HG03460 (cell line): ENCODE measurements around the gene OR1G1.
"Not testable (repeated sequence)": the region's sequence is repeated elsewhere in the genome, so short reads cannot be mapped to it uniquely, and the experiment has no call there.

Source experiments
- ATAC-seq: cut with Tn5 transposase; IDR thresholded peaks from one replicate; pipeline ENCODE4 v1.9.1; 2021; ENCODE audit not compliant: unreplicated experiment

The OR1G1 gene

DNA sequence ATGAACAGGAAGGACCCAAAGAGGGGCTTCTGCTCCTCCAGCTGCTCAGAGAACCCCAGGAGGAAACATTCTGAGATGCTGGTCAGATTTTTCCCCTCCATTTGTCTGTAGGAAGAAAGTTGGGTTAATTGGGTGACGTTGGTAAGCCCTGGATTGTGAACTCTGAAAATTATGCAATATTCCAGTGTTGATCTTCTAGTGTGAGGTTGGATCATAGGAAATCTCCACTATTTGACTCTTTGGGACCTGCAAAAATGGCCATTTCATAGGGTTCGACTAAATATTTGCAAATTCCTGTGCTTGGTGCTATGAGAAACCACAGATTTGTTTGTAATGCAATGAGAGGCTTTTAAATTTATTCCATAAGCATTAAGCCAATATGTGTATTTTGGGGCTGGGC is at the start of gene OR1G1:
Gene OR1G1, minus strand, starts transcription at position 101 of the 400 bp plus-strand sequence. Its CDS starts 0 bp downstream, at position 101.
- no peak for ATAC-seq

DNA sequence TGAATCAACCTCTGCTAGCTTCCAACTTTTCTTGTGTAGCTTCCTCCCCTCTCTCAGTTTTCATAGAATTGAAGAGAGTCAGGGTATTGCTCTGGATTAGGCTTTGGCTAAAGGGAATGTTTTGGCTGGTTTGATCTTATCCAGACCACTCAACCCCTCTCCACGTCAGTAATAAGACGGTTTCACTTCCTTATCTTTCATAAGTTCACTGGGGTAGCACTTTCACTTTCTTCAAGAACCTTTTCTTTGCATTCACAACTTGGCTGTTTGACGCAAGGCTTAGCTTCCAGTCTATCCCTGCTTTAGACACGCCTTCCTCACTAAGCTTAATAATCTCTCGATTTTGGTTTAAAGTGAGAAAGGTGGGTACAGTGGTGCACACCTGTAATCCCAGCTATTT is 40.2 kb upstream of the OR1G1 start:
- no peak for ATAC-seq

DNA sequence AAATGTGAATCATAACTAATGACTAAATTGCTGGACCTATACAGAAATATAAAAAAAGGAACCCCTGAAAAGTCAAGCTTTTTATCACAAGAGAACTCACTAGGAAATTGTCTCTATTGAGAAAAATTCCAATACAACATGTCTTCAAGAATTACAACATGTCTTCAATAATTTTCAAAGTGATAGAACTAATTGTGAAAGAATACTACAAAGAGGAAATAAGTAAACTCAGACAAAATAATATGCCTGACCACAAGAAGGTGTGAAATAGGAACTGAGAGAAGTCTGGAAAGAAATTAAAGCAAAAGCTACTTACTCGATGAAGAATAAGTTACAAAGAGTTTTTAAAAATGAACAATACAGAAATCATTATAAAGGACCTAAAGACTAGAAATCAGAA is 29.9 kb upstream of the OR1G1 start:
- no peak for ATAC-seq

DNA sequence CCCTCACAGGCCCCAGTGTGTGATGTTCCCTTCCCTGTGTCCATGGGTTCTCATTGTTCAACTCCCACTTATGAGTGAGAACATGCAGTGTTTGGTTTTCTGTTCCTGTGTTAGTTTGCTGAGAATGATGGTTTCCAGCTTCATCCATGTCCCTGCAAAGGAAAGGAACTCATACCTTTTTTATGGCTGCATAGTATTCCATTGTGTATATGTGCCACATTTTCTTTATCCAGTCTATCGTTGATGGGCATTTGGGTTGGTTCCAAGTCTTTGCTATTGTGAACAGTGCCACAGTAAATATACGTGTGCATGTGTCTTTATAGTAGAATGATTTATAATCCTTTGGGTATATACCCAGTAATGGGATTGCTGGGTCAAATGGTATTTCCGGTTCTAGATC is 10.1 kb upstream of the OR1G1 start:
- not testable (repeated sequence) for ATAC-seq

DNA sequence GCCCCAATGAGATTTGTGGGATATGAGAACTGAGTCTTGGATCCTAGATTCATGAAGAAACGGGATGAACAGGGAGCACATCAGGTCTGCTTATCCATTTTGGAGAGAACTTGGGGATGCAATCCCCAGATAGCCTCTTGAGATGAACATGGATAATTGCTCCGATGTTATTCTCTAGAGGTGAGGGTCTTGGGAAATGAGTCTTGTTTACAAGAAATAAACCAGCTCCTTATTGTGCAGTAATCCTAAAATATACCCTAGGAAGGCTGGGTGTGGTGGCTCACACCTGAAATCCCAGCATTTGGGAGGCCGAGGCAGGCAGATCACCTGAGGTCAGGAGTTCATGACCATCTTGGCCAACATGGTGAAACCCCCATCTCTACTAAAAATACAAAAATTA is 23.0 kb downstream of the OR1G1 start, which contains the start of gene OR1D2:
Gene OR1D2, minus strand, starts transcription at position 101 of the 400 bp plus-strand sequence. CDS start 11,426 bp downstream, outside the sequence.
- ATAC-seq: no peak
